ENCODE data around the gene MLC1.
"Not testable (repeated sequence)": the region's sequence is repeated elsewhere in the genome, so short reads cannot be mapped to it uniquely, and the experiment has no call there.

Gene MLC1

DNA sequence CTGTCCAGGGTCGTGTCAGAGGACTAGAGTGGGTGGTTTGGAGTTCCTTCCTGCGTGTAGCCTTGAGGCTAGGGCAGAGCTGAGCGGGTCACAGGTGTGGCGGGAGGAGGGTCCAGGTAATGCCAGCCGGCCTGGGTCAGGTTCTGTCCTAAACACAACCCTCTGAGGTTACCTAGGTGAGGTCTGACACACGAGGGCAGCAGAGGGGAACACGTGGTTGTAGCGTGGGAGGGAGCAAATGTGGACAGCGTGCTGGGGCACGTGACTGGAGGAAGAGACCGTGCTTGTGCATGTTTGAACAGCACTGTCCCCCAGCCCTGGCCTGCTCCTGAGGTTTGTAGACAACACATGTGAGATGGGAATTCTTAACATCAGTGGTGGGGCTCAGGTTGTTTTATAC is 17.7 kb upstream of the MLC1 start:
- no peak for DNase-seq (ENCODE audit: low read depth, low spot score)

GRCh38 chr22:50101870-50102565 is 16.8 kb upstream of the MLC1 start:
- DNase-seq (ENCODE audit: low read depth, low spot score) = no peak

GRCh38 chr22:50098052-50098451 is 12.8 kb upstream of the MLC1 start:
- no peak for DNase-seq (ENCODE audit: low read depth, low spot score)

DNA sequence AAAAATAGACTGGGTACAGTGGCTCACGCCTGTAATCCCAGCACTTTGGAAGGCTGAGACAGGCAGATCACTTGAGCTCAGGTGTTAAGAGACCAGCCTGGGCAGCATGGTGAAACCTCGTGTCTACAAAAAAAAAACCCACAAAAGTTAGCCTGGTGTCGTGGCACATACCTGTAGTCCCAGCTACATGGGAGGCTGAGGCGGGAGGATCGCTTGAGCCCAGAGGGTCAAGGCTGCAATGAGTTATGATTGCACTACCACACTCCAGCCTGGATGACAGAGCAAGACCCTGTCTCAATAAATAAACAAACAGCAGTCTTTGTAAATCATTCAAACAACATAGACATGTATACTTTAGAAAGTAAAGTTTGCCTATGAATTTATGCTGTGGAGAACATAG is 7.1 kb upstream of the MLC1 start:
- no peak for DNase-seq (ENCODE audit: low read depth, low spot score)

GRCh38 chr22:50091092-50091768 is 6.0 kb upstream of the MLC1 start:
- no peak for DNase-seq (ENCODE audit: low read depth, low spot score)

DNA sequence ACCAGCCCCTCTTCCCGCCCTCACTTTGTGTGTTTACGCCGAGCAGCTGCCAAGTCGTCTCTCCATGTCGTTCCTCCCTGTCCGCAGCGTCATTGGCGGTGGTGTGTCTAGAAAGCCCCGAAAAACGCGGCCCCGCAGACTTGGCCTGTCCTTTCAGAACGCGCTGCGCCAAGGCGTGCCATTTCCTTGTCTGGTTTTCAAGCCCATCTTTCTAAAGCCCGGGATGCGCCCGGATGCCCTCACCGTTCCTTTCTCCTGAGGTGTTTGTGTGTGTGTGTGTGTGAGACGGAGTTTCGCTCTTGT is 5.1 kb upstream of the MLC1 start:
- no peak for DNase-seq (ENCODE audit: low read depth, low spot score)

DNA sequence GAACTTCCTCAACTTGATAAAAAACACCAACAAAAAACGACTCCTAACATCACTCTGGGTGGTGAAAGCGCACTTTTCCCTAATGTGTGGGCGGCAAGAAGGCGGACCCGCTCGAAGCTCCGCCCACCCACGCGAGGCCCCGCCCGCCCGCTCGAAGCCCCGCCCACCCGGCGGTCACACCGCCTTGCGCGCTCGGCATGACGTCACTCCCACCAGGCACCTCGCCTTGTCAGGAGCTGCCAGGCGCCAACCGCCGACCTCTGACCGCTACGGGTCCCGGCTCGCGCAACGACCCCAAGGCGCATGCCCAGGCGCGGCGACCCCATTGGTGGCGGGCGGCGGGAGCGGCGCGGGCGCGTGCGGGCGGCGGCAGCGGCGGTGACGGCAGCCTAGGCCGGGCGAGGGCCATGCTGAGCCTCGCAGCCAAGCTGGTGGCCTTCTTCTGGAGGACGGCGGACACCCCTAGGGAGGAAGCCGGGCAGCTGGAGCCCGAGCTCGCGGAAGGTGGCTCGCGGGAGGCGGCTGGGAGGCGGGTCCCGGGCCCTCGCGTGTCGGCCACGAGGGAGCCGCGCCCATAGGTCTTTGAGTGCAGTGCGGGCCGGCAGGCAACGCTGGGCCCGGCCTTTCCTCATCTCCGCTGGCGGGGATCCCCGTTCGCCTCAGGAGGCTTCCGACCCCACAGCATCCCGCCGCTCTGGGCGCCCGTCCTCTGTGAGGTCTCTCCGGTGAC is 4.6 kb upstream of the MLC1 start, which contains the start of gene MOV10L1:
Gene MOV10L1 (plus strand): TSS at position 325 of the 730 bp plus-strand sequence. CDS start 83 bp downstream, at position 408.
- no peak for DNase-seq (ENCODE audit: low read depth, low spot score)

GRCh38 chr22:50089231-50089630 is 4.0 kb upstream of the MLC1 start:
- DNase-seq (ENCODE audit: low read depth, low spot score) = no peak

GRCh38 chr22:50088096-50088495 is 2.9 kb upstream of the MLC1 start:
- DNase-seq (ENCODE audit: low read depth, low spot score) = no peak

GRCh38 chr22:50087646-50088045 is 2.4 kb upstream of the MLC1 start:
- DNase-seq (ENCODE audit: low read depth, low spot score) = no peak

DNA sequence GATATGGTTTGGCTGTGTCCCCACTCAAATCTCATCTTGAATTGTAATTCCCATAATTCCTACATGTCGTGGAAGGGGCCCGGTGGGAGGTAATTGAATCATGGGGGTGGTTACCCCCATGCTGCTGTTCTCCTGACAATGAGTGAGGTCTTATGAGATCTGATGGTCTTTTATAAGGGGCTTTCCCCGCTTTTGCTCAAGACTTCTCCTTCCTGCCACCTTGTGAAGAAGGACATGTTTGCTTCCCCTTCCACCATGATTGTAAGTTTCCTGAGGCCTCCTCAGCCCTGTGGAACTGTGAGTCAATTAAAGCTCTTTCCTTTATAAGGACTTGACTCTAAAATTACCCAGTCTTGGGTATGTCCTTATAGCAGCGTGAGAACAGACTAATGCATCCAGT is 1.7 kb upstream of the MLC1 start:
- DNase-seq (ENCODE audit: low read depth, low spot score) = not testable (repeated sequence)

GRCh38 chr22:50086526-50086925 is 1.3 kb upstream of the MLC1 start:
- DNase-seq (ENCODE audit: low read depth, low spot score) = no peak

- DNase-seq (ENCODE audit: low read depth, low spot score) = no peak
These were observed 608 bp downstream of the MLC1 start for GRCh38 chr22:50084614-50085021.

- DNase-seq (ENCODE audit: low read depth, low spot score) = no peak
These were observed 1.1 kb downstream of the MLC1 start for GRCh38 chr22:50084080-50084477.

- DNase-seq (ENCODE audit: low read depth, low spot score) = no peak
These were observed 1.7 kb downstream of the MLC1 start for GRCh38 chr22:50083462-50084079.

DNA sequence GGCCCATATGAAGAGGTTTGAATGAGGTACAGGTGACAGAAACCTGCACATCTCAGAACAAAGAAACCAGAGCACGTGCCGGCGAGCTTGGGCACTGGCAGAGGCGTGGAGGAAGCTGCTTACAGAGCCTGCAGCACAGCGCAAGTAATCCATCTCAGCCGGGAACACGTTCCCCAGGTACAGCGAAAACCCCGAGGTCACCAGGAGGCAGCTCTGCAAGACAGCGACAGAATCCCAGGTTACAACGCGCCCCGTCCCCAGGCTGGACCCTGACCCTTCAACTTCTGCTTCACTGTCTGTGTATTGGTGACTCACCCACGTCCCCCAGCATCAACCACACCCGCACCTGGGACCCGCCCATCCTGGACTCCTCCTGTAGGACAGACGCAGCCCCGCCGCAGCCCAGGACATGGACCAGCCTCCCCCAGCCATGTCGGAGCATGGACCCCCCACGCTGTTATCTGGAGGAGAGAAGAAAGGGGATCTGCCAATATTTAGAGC is 2.2 kb downstream of the MLC1 start:
- DNase-seq (ENCODE audit: low read depth, low spot score) = no peak

DNA sequence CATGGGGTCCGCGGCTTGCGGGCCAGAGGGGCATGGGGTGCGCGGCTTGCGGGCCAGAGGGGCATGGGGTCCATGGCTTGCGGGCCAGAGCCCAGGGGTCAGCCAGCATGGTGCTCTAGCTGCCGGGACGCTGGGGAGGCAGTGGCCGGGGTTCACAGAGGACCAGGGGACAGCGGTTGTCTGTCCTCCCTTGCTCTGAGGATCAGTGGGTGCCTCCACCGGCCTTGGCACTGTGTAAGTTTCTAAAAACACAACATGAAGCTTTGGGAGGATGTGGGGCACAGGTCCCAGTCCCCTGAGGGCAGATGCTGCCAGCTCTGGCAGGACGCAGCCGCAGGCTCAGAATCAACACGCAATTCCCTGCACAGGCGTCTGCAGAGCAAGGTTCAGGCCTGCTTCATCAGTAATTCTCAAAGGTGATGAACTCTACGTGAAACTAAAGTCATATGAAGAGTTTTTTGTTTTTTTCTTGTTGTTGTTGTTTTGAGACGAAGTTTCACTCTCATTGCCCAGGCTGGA is 3.0 kb downstream of the MLC1 start:
- DNase-seq (ENCODE audit: low read depth, low spot score) = no peak

DNA sequence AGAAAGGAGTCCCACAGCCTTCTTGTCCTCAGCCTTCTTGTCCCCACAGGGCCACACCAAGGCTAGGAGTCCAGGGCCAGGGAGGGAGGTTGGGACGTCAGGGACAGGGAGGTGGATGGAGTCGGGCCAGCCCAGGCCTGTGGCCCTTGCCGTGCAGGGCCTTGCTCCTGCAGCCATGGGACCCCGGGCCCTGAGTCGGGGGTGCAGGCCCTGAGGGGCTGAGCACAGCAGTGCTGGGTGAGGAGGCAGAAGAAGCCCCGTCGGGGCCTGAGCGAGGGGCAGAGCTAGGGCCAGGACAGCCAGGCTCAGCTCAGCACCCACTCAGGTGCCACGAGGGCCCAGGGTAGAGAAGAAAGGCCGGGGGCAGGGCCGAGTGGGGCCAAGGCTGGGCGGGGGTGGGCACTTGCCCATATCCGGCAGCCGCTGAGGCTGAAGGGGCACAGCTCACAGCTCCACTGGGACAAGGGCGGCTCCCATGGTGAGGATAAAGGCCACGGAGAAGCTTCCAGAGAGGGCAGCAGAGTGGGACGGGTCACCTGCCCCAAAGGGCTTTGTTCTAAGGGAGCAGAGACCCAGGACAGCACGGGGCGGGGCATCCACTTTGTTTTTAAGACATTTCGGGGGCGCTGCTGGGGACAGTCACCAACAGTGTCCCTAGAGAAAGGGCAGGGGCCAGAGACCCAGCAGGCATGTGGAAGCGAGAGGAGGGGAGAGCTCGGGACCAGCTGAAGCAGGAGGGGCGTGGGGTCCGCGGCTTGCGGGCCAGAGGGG is 3.6 kb downstream of the MLC1 start:
- DNase-seq (ENCODE audit: low read depth, low spot score) = no peak

DNA sequence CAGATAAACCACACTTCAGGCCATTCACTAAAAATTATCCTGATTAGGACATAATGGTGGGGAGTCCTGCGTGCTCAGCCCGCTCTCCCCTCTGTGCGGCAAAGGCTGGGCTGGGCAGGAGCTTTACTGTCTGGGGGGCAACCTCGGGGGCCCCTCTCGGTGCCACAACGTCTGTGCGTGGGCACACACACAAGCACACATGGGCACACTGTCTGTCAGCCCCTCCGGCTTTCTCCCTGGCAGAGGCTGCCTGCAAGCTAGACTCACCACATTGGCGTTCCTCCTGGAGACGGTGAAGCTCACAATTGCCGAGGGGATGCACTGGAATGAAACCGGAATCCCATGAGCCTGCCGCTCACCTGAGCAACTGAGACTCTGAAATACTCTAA is 5.2 kb downstream of the MLC1 start:
- no peak for DNase-seq (ENCODE audit: low read depth, low spot score)

DNA sequence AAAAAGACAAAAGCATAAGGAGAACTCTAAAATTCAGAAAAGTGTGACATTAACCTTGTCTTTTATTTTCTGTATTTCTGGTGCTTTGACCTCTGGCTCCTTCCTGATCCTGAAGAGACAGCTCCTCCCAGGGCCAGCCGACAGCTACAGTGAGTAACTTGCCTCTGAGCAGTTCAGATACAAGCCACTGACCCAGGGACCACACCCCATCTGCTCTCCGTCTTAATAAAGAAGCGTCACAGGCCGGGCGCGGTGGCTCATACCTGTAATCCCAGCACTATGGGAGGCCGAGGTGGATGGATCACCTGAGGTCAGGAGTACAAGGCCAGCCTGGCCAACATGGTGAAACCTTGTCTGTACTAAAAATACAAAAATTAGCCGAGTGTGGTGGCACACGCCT is 6.5 kb downstream of the MLC1 start:
- no peak for DNase-seq (ENCODE audit: low read depth, low spot score)

- no peak for DNase-seq (ENCODE audit: low read depth, low spot score)
These were observed 7.0 kb downstream of the MLC1 start for GRCh38 chr22:50078246-50078645.

Data from activated CD4-positive, CD25-positive, alpha-beta regulatory T cell treated with anti-CD3 and anti-CD28 coated beads, Interleukin-2, amount 50 U/mL, for 16 hours (primary cell).